HG03139 (cell line): ENCODE measurements around the gene PMAIP1.

Source experiments
- ATAC-seq: cut with Tn5 transposase; IDR thresholded peaks from one replicate; pipeline ENCODE4 v1.9.1; 2021; ENCODE audit not compliant: unreplicated experiment

The PMAIP1 gene

GRCh38 chr18:59951591-59951990, 51.8 kb downstream of the PMAIP1 start:
- ATAC-seq: no peak

DNA sequence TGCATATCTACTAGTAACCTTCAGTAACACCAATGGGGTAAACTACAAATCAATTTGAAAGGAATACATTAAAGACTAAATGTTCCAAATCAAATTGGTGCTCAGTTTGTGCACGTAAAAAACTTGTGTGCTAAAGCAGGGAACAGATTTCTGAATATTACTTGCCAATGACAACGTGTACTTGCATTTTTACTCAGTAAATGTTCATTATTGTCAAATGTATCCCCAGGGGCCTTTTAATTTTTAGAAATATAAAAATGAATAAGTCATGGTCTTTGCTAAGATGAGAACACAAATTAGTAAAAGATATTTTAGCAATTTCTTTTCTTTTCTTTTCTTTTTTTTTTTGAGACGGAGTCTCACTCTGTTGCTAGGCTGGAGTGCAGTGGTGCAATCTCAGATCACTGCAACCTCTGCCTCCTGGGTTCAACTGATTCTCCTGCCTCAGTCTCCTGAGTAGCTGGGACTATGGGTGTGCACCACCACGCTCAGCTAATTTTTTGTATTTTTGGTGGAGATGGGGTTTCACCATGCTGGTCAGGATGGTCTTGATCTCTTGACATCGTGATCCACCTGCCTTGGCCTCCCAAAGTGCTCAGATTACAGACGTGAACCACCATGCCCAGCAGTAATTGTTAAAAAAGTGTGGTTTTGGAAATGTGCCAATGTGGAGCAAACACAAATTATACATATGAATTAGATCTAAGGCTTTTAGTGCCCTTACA, 52.6 kb downstream of the PMAIP1 start:
- ATAC-seq: no peak
